Measurements from ENCODE around the gene RNF4.

- no peak for TF ChIP-seq CTCF (IDR thresholded peaks at IDR 0.05; ENCODE audit: low read length)
- no peak for TF ChIP-seq EZH2 (IDR thresholded peaks at IDR 0.05; ENCODE audit: borderline replicate concordance, low read length)
These were observed 20.3 kb upstream of the RNF4 start for GRCh38 chr4:2448589-2448988.
